Subcutaneous adipose tissue (tissue), 4 donors: ENCODE data around the gene ARL6IP6. TPM values are rescaled to one million over a fixed set of nuclear protein-coding genes. Genes with fewer than 3 reads are reported as not detected.

Experiments used
- total RNA-seq, 4 donors: library from RNA; depleted of rRNA; stranded (reverse); fragments of >200 nt; gene quantifications; one replicate each; pipeline ENCODE4 v1.1.0, GENCODE V29; 2016
- TF ChIP-seq, protein P1 (sequence below): fragments of 450-650 bp; IDR thresholded peaks from one replicate; pipeline ENCODE4 v1.5.1; 2016; ENCODE audit warnings: low read depth, mild to moderate bottlenecking, control low read depth, antibody characterized with exemption, moderate library complexity

The ARL6IP6 gene
- total RNA-seq, 4 donors from 2014 or later = 9.6 to 23.1 (median 16.2) TPM

DNA sequence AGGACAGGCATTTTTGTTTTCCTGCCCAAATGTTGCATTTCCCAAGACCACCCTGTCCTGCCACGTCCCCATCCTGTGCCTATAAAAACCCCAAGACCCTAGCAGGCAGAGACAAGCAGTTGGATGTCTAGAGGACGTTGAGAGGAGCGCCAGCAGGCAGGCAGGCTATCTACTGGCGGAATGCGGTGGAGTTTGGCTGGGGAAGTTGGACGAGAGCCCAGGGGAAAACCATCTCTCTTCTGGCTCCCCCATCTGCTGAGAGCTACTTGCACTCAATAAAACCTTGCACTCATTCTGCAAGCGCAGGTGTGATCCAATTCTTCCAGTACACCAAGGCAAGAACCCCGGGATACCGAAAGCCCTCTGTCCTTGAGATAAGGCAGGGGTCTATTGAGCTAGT lies 72.5 kb downstream of the ARL6IP6 start:
- TF ChIP-seq, protein P1, sequence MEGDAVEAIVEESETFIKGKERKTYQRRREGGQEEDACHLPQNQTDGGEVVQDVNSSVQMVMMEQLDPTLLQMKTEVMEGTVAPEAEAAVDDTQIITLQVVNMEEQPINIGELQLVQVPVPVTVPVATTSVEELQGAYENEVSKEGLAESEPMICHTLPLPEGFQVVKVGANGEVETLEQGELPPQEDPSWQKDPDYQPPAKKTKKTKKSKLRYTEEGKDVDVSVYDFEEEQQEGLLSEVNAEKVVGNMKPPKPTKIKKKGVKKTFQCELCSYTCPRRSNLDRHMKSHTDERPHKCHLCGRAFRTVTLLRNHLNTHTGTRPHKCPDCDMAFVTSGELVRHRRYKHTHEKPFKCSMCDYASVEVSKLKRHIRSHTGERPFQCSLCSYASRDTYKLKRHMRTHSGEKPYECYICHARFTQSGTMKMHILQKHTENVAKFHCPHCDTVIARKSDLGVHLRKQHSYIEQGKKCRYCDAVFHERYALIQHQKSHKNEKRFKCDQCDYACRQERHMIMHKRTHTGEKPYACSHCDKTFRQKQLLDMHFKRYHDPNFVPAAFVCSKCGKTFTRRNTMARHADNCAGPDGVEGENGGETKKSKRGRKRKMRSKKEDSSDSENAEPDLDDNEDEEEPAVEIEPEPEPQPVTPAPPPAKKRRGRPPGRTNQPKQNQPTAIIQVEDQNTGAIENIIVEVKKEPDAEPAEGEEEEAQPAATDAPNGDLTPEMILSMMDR = no peak

DNA sequence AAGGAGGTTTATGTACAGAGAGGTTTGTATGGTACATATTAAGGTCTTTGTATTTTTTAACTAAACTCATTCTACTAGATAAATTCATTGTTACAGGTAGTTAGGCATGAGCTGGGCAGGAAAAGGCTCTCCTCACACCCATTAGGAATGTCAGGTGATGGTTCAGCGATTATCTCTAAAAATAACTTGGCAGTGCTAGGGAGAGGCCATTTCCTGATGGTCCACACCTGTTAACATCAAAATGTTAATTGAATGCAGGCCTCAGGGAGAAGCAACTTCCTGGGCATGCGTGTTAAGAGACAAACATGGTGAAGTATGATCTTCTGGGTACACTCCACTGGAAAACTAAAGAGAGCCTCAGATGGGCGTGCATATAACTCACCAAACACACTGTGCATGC lies 73.6 kb downstream of the ARL6IP6 start:
- TF ChIP-seq, protein P1 = no peak

DNA sequence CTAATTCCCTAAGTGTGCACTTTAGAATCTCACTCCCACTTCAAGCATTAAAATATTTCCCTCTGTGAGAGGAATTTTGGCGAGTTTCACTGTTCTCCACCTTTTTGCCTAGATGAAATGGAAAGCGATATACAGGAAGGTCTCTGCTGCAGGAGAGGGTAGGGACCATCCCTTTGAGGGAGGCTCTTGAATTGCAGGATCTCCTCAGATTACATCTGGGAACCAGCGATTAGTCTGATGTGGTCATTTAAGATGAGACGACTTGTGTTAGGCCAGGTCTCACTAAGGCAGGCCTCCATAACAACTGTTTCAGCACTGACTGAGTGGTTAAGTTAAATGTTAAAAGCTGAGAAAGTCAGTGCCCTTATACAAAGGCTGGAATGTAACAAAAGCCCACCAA lies 74.6 kb downstream of the ARL6IP6 start:
- TF ChIP-seq, protein P1 = no peak

DNA sequence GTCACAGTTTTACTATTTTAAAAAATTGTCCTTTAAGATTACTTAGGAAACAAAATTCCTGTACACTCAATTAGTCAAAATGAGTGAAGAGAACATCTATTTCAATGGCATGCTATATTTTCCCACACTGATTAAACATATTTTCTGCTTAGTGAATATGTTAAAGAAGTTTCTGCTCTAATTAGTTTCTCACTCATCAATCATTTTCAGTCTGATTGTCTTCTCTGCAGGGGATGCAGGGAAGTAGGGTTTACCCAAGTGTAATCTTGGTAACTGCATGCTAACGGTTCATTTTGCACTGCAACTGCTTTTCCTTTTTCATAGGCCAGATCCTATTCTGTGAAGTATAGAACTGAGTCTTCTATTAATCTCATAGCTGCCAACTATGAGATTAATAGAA lies 78.5 kb downstream of the ARL6IP6 start:
- TF ChIP-seq, protein P1 = no peak

DNA sequence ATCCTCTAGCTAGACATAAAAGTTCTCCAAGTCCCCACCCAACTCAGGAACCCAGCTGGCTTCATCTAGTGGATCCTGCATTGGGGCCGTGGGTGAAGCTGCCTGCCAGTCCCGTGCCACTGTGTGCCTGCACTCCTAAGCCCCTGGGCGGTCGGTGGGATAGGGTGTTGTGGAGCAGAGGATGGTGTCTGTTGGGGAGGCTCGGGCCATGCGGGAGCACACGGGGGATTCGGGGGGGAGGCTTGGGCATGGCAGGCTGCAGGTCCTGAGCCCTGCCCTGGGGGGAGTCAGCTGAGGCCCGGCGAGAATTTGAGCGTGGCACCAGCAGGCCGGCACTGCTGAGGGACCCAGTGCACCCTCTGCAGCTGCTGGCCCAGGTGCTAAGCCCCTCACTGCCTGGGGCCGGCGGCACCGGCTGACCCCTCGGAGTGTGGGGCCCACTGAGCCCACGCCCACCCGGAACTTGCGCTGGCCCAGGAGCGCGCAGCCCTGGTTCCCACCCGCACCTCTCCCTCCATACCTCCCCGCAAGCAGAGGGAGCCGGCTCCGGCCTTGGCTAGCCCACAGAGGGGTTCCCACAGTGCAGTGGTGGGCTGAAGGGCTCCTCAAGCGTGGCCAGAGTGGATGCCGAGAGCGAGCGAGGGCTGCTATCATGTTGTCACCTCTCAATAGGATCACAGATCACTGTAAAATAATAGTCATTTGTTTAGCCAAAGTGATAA lies 86.4 kb downstream of the ARL6IP6 start:
- TF ChIP-seq, protein P1 = no peak

DNA sequence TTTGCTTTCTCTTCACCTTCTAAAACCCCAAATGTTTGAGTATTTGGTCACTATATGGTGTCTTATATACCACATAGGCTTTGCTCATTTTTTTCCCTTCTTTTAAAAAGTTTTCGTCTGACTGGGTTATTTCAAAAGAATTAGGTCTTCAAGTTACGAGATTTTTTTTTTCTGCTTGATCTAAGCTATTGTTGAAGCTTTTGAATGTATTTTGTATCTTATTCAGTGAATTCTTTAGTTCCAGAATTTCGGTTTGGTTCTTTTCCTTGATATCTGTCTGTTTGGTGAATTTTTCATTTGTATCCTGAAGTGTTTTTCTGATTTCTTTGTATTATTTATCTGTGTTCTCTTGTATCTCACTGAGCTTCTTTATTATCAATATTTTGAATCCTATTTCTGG lies 93.5 kb downstream of the ARL6IP6 start:
- TF ChIP-seq, protein P1 = no peak

Other genes with a start within 250 kb of the ARL6IP6 start
- gene PRPF40A, start 1.2 kb upstream of the ARL6IP6 start, total RNA-seq = 10 to 100 TPM; 66.7 to 84.5 (median 77.5) TPM